ENCODE measurements around the gene SLITRK5. TPM values are rescaled to one million over a fixed set of nuclear protein-coding genes. Genes with fewer than 3 reads are reported as not detected.

Gene SLITRK5
- total RNA-seq, 2 donors from 2014 or later: under 0.01 to 0.33 TPM

DNA sequence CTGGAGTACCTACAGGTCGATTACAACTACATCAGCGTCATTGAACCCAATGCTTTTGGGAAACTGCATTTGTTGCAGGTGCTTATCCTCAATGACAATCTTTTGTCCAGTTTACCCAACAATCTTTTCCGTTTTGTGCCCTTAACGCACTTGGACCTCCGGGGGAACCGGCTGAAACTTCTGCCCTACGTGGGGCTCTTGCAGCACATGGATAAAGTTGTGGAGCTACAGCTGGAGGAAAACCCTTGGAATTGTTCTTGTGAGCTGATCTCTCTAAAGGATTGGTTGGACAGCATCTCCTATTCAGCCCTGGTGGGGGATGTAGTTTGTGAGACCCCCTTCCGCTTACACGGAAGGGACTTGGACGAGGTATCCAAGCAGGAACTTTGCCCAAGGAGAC lies 4.7 kb downstream of the SLITRK5 start:
- ATAC-seq (no peak), DNase-seq (no peak)
- no peaks in the 10 kb centered on the region for H3K9me3 ChIP-seq
- peaks cover 41% of the 10 kb centered on the region for H3K4me1 ChIP-seq
- 31 to 36% methylated on average over 10 of the region's 10 CpGs for WGBS, 2 donors
- intact Hi-C loops (cut with DNase I): no loop called here
- peaks cover 0 to 31% of the 10 kb centered on the region in 2 donors for H3K27me3 ChIP-seq
- no peak for TF ChIP-seq POLR2A (IDR thresholded peaks at IDR 0.05)
- TF ChIP-seq, protein P1, sequence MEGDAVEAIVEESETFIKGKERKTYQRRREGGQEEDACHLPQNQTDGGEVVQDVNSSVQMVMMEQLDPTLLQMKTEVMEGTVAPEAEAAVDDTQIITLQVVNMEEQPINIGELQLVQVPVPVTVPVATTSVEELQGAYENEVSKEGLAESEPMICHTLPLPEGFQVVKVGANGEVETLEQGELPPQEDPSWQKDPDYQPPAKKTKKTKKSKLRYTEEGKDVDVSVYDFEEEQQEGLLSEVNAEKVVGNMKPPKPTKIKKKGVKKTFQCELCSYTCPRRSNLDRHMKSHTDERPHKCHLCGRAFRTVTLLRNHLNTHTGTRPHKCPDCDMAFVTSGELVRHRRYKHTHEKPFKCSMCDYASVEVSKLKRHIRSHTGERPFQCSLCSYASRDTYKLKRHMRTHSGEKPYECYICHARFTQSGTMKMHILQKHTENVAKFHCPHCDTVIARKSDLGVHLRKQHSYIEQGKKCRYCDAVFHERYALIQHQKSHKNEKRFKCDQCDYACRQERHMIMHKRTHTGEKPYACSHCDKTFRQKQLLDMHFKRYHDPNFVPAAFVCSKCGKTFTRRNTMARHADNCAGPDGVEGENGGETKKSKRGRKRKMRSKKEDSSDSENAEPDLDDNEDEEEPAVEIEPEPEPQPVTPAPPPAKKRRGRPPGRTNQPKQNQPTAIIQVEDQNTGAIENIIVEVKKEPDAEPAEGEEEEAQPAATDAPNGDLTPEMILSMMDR (IDR thresholded peaks at IDR 0.05): no peak
- no peaks in the 10 kb centered on the region for H3K36me3 ChIP-seq (replicated peaks in 1 of 2; ENCODE audit: insufficient read depth in 1 of 2, low read depth in 2 of 2)
- no peak overlapping the region for H3K27ac ChIP-seq
- H3K4me3 ChIP-seq: no peak overlapping the region

DNA sequence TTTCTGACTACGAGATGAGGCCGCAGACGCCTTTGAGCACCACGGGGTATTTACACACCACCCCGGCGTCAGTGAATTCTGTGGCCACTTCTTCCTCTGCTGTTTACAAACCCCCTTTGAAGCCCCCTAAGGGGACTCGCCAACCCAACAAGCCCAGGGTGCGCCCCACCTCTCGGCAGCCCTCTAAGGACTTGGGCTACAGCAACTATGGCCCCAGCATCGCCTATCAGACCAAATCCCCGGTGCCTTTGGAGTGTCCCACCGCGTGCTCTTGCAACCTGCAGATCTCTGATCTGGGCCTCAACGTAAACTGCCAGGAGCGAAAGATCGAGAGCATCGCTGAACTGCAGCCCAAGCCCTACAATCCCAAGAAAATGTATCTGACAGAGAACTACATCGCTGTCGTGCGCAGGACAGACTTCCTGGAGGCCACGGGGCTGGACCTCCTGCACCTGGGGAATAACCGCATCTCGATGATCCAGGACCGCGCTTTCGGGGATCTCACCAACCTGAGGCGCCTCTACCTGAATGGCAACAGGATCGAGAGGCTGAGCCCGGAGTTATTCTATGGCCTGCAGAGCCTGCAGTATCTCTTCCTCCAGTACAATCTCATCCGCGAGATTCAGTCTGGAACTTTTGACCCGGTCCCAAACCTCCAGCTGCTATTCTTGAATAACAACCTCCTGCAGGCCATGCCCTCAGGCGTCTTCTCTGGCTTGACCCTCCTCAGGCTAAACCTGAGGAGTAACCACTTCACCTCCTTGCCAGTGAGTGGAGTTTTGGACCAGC lies 5.3 kb downstream of the SLITRK5 start:
- Histone ChIP-seq H3K9me3 (no peaks in the 10 kb centered on the region), H3K27ac (no peak overlapping the region), H3K27me3 (peaks cover 0 to 30% of the 10 kb centered on the region in 2 donors), H3K4me3 (no peak overlapping the region), H3K36me3 (replicated peaks in 1 of 2; ENCODE audit: insufficient read depth in 1 of 2, low read depth in 2 of 2) (no peaks in the 10 kb centered on the region), H3K4me1 (peaks cover 35% of the 10 kb centered on the region)
- WGBS, 2 donors: 41 to 43% methylated on average over 32 to 33 of the region's 33 CpGs
- ATAC-seq: no peak
- DNase-seq: no peak
- intact Hi-C loops (cut with DNase I): no loop called here
- no peak for TF ChIP-seq POLR2A (IDR thresholded peaks at IDR 0.05)
- TF ChIP-seq, protein P1 (IDR thresholded peaks at IDR 0.05): no peak

DNA sequence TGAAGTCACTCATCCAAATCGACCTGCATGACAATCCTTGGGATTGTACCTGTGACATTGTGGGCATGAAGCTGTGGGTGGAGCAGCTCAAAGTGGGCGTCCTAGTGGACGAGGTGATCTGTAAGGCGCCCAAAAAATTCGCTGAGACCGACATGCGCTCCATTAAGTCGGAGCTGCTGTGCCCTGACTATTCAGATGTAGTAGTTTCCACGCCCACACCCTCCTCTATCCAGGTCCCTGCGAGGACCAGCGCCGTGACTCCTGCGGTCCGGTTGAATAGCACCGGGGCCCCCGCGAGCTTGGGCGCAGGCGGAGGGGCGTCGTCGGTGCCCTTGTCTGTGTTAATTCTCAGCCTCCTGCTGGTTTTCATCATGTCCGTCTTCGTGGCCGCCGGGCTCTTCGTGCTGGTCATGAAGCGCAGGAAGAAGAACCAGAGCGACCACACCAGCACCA lies 5.9 kb downstream of the SLITRK5 start:
- H3K27ac ChIP-seq: peak overlapping the region in 1 of 4 donors; percentile 61
- H3K9me3 ChIP-seq: no peaks in the 10 kb centered on the region
- TF ChIP-seq POLR2A (IDR thresholded peaks at IDR 0.05): no peak
- TF ChIP-seq, protein P1 (IDR thresholded peaks at IDR 0.05): no peak
- no peak overlapping the region for H3K4me3 ChIP-seq
- H3K27me3 ChIP-seq: peaks cover 0 to 24% of the 10 kb centered on the region in 2 donors
- intact Hi-C loops (cut with DNase I): no loop called here
- H3K36me3 ChIP-seq (replicated peaks in 1 of 2; ENCODE audit: insufficient read depth in 1 of 2, low read depth in 2 of 2): no peaks in the 10 kb centered on the region
- ATAC-seq (no peak), DNase-seq (no peak)
- H3K4me1 ChIP-seq: peaks cover 29% of the 10 kb centered on the region
- WGBS, 2 donors: 19% methylated on average over 23 to 29 of the region's 29 CpGs

DNA sequence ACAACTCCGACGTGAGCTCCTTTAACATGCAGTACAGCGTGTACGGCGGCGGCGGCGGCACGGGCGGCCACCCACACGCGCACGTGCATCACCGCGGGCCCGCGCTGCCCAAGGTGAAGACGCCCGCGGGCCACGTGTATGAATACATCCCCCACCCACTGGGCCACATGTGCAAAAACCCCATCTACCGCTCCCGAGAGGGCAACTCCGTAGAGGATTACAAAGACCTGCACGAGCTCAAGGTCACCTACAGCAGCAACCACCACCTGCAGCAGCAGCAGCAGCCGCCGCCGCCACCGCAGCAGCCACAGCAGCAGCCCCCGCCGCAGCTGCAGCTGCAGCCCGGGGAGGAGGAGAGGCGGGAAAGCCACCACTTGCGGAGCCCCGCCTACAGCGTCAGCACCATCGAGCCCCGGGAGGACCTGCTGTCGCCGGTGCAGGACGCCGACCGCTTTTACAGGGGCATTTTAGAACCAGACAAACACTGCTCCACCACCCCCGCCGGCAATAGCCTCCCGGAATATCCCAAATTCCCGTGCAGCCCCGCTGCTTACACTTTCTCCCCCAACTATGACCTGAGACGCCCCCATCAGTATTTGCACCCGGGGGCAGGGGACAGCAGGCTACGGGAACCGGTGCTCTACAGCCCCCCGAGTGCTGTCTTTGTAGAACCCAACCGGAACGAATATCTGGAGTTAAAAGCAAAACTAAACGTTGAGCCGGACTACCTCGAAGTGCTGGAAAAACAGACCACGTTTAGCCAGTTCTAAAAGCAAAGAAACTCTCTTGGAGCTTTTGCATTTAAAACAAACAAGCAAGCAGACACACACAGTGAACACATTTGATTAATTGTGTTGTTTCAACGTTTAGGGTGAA lies 6.6 kb downstream of the SLITRK5 start:
- H3K27ac ChIP-seq: peak overlapping the region in 1 of 4 donors; percentile 61
- DNase-seq: peak; percentile 22 to 51 (median 36)

More for the DNA sequence above, 6.6 kb downstream of the SLITRK5 start:
- intact Hi-C loops (cut with DNase I): no loop called here
- WGBS, 2 donors: 2 to 3% methylated on average over 22 to 60 of the region's 60 CpGs
- Histone ChIP-seq H3K9me3 (no peaks in the 10 kb centered on the region), H3K4me1 (peaks cover 24% of the 10 kb centered on the region), H3K27me3 (peaks cover 0 to 20% of the 10 kb centered on the region in 2 donors), H3K4me3 (peak overlapping the region in 1 of 2 donors; percentile 13), H3K36me3 (replicated peaks in 1 of 2; ENCODE audit: insufficient read depth in 1 of 2, low read depth in 2 of 2) (no peaks in the 10 kb centered on the region)
- peak; percentile 61 for ATAC-seq
- TF ChIP-seq, protein P1 (IDR thresholded peaks at IDR 0.05): no peak
- no peak for TF ChIP-seq POLR2A (IDR thresholded peaks at IDR 0.05)

Measured in body of pancreas (tissue), 4 donors.